ENCODE measurements around the gene ENAH.

Gene ENAH

GRCh38 chr1:225471453-225472301, 181.2 kb downstream of the ENAH start:
- DNase-seq (ENCODE audit: low spot score), result no peak

- DNase-seq (ENCODE audit: low spot score), result no peak
These were observed 181.8 kb downstream of the ENAH start for GRCh38 chr1:225471109-225471452.

GRCh38 chr1:225470211-225471108, 182.5 kb downstream of the ENAH start:
- no peak for DNase-seq (ENCODE audit: low spot score)

DNA sequence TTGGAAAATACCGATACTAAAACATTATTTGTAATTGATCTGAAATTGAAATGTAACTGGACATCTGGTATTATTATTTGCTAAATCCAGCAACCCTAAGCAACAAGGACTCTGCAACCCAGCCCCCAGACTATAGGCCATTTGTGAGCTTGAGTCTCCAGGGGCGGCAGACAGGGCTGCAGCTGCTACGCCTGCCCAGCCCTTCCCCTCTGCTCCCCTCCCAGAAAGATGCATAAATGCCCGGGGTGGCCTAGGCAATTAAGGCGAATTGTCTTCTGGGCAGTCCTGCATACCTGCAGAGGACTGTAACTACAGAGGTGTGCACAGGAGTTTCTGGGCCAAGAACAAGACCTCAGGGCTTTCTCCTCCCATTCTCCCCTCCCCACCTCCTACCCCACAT, 183.9 kb downstream of the ENAH start:
- no peak for DNase-seq (ENCODE audit: low spot score)

- DNase-seq (ENCODE audit: low spot score), result no peak
These were observed 184.5 kb downstream of the ENAH start for GRCh38 chr1:225468270-225469020.

DNA sequence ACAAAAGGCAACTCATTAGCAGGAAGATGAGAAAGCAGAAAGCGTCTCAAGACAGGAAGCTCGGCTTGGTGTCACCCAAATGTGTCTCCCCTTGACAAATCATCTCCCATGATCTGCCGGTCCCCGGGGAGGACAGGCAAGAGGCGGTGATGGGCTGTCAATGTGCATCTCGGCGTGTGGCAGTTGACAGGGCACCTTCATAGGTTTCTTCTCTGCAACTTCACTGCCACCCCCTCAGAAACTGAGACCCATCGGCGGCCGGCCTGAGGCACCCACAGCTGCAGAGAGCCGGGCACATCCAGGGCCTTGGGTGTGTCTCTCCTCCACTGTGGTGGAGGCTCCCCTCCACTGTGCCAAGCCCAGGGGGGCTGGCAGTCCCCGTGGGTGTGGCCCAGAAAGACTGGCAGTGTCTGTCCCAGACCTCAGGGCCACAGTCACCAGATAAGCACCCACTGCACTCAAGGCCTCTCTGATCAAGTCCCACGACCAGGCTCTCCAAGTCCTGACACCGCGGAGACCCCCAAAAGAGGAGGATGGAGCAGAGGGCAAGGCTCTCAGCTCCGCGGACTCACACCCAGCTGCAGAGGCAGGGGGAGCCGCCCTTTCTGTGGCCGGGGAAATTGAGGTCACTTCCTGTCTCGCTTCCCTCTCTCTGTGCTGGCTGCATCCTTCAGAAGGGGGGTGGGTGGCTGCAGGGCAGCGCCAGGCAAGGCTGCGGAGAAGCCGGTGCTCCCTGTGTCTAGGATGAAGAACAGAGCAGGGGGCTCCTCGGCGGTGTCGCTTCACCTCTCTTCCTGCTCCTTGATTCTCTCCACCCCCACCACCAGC, 185.5 kb downstream of the ENAH start:
- DNase-seq (ENCODE audit: low spot score), result peak; percentile 91

DNA sequence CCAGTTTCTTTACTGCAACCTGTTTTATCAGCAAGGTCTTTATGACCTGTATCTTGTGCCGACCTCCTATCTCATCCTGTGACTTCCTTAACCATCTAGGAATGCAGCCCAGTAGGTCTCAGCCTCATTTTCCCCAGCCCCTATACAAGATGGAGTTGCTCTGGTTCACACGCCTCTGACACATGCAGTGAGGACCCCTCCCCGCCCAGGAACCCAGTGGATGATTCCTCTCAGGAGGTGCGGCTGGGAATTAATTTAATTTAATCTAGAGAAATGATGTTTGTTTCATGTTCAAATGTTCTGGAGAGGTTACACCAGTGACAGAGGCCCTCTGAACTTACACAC, 186.1 kb downstream of the ENAH start:
- DNase-seq (ENCODE audit: low spot score), result no peak

- no peak for DNase-seq (ENCODE audit: low spot score)
These were observed 187.0 kb downstream of the ENAH start for GRCh38 chr1:225465793-225466517.

GRCh38 chr1:225464851-225465792, 187.8 kb downstream of the ENAH start:
- DNase-seq (ENCODE audit: low spot score), result no peak

DNA sequence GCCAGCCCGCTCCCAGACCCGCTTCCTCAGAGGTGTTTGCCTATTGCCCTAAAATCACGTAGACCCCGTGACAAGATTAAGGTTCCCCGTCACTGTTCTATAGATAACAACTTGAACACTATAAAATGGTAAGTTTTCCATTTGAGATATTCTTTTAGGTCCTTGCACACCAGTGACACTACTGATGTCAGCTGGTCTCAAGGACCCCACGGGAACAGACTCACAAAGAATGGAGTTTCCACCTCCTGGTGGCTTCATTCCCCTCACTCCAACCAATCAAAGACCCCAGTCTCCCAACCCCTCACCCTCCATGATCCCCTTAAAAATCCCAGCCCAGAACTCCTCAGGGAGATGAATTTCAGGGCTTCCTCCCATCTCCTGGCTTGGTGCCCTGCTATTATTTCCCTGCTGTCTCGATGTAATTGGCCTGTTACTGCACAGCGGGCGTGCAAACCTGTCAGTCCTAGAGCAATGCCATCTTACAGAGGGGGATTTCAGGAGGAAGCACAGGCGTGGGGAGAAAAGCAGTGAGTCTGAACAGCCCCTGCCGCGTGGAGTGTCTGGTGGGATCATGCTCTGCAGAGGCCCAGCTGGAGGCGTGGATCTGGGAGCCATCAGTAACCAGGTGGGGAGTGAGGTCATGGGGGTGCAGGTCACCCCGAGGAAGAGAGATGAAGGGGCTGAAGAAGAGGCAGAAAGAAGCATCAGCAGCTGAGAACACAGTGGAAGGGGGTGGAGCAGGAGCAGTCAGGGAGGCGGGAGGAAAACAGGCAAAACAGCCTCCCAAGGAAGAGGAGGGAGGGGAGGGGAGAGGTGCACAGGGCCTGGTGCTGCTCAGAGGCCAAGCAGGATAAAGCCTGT, 190.0 kb downstream of the ENAH start:
- DNase-seq (ENCODE audit: low spot score), result no peak

- no peak for DNase-seq (ENCODE audit: low spot score)
These were observed 190.6 kb downstream of the ENAH start for GRCh38 chr1:225462429-225462713.

- no peak for DNase-seq (ENCODE audit: low spot score)
These were observed 191.1 kb downstream of the ENAH start for GRCh38 chr1:225461533-225462428.

DNA sequence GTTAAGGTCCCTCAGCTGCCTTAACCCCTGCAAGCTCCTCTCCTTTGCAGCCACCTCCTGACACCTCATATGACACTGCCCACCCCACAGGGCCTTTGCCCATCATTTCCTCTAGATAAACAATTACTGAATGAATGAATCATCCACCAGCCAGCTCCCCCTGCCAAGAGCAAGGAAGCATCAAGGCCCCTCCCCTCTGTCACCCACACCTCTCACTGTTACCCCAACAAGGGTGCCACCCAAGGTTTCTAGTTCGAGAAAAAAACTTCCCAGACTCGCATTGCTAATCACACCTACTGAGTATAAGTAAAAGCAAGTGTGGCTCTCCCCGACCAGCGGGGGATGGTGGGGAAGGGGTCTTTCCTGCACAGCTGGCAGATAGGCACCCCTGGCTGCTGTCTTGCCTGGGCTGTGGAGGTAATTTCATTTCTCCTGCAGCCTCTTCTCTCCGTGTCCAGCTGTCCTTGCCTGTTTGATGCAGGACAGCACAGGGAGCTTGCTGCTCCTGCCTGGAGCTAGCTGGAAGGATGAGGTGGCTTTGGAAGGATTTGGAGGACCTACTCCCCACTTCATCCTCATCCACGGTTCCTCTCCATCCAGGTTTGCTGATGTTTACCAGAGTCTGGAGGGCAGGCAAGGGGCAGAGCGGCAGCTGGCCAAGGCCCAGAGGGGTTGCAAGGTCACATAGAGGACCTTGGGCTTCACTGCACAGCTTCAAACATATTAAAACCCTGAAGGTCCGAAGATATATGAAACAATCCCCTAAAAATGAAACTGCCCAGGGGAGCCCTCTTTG, 192.0 kb downstream of the ENAH start:
- peak; percentile 58 for DNase-seq (ENCODE audit: low spot score)

- DNase-seq (ENCODE audit: low spot score), result no peak
These were observed 192.7 kb downstream of the ENAH start for GRCh38 chr1:225460021-225460736.

DNA sequence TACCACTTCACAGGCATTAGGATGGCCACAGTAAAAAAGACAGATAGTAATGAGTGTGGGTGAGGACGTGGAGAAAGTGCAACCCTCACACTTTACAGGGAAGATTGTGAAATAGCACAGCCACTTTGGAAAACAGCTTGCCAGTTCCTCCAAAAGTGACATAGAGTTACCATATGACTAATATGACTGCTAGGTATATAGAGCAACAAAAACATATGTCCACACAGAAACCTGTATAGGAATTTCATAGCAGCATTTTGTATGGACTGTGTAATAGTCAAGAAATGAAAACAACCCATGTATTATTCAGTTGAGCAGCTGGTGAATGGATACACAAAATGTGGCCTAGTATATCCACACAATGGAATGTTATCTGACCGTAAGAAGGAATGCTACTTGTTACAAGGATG, 194.7 kb downstream of the ENAH start:
- no peak for DNase-seq (ENCODE audit: low spot score)

GRCh38 chr1:225454733-225455132, 198.2 kb downstream of the ENAH start:
- peak; percentile 76 for DNase-seq (ENCODE audit: low spot score)

All from activated CD4-positive, alpha-beta T cell treated with anti-CD3 and anti-CD28 coated beads, Interleukin-2, Interleukin-4, amounts not matched to agents 100 ng/mL and 50 ng/mL, durations not matched to agents 16 hours and 8 hours (primary cell).